ENCODE results near the gene PTMA. TPM values are rescaled to one million over a fixed set of nuclear protein-coding genes. Genes with fewer than 3 reads are reported as not detected.
A peak's percentile ranks its signal among the peaks of the same experiment; 100 is the strongest.

The PTMA gene
- total RNA-seq, 2 donors from 2014 or later: 532 to 757 TPM

DNA sequence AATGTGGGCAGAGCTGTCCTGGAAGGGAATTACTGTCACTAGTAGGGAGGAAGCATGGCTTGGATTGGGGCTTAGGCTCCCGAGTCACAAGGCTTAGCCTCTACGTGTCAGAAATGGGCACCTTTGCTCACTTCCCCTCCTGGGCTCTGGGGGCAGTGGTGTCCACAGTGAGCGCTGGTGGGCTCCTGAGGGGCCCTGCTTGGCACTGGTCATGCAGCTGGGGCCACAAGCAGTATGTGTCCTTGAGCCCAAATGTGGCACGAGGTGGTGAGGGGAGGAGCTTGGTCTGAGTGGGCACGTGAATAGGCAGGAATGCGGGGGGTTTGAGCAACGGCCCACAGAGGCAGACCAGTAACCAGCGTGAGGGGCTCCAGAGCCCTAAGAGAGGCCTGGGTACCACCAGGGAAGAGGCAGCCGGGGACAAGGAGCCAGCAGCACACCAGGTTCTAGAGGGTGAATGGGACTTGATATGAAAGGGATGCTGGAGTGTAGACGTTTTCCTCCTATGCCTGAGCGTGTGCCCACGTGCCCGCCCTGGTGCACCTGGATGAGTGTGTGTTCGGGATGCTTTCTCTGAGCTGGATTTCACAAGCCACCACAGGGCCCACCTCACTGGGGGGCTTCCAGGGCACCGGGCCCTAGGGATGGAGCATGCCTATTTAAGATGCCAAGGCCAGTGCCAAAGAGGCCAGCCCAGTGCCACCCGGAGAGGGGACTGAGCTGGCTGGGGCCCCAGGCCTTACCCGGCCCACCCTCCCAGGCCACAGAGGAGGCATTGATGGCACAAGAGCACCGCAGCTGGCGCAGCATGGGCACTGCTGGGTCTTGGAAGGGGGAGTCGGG lies 22.8 kb upstream of the PTMA start:
- Histone ChIP-seq H3K9me3 (no peaks in the 10 kb centered on the region), H3K4me1 (peaks cover 23% of the 10 kb centered on the region), H3K27ac (no peak overlapping the region), H3K4me3 (no peak overlapping the region), H3K36me3 (replicated peaks in 1 of 2; ENCODE audit: insufficient read depth in 1 of 2, low read depth in 2 of 2) (no peaks in the 10 kb centered on the region), H3K27me3 (no peaks in the 10 kb centered on the region)
- ATAC-seq (no peak), DNase-seq (no peak)
- 78 to 80% methylated on average over 12 to 20 of the region's 20 CpGs for WGBS, 2 donors
- no peak for TF ChIP-seq POLR2A (IDR thresholded peaks at IDR 0.05)
- TF ChIP-seq, protein P1, sequence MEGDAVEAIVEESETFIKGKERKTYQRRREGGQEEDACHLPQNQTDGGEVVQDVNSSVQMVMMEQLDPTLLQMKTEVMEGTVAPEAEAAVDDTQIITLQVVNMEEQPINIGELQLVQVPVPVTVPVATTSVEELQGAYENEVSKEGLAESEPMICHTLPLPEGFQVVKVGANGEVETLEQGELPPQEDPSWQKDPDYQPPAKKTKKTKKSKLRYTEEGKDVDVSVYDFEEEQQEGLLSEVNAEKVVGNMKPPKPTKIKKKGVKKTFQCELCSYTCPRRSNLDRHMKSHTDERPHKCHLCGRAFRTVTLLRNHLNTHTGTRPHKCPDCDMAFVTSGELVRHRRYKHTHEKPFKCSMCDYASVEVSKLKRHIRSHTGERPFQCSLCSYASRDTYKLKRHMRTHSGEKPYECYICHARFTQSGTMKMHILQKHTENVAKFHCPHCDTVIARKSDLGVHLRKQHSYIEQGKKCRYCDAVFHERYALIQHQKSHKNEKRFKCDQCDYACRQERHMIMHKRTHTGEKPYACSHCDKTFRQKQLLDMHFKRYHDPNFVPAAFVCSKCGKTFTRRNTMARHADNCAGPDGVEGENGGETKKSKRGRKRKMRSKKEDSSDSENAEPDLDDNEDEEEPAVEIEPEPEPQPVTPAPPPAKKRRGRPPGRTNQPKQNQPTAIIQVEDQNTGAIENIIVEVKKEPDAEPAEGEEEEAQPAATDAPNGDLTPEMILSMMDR (IDR thresholded peaks at IDR 0.05): no peak
- intact Hi-C loops (cut with DNase I): no loop called here

DNA sequence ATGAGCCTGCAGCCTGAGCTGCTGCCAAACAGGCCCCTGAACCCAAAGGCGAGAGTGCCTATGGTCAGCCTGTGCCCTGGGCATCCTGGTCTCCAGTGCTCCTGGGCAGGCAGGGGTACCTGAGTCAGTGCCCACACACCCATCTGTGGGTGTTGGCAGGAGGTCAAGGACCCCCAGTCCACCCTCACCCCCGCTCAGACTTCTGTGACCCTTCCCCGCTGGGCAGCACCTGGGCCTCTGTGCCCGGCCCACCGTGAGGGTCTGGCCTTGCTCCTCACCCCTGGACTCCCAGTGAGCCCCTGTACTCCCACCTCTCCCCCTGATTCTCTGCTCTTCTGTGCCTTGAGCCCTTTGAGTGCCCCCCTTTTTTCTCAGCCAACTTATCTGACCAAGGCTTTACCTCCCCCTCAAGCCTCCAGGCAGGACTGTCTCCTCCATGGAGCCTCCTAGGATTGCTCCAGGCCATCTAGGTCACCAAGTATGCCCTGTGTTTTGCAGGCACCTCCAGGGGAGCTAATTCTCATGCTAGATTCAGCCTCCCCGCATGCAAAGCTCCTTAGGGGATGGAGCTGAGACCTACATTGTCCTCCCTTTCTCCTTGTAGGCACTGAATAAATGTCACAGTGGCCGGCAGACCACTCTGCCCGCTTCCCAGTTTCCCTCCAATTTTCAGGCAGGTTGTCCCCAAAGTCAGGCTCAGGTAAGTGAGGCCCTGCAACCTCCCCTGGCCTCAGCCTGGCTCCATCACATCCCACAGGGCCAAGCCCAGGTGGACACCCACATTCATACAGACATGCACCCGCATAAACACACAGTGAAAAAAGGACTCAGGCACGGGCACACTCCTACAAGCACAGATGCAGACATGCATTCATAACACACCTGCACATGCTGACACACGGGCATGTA lies 21.9 kb upstream of the PTMA start:
- Histone ChIP-seq H3K27ac (no peak overlapping the region), H3K9me3 (no peaks in the 10 kb centered on the region), H3K36me3 (replicated peaks in 1 of 2; ENCODE audit: insufficient read depth in 1 of 2, low read depth in 2 of 2) (no peaks in the 10 kb centered on the region), H3K4me3 (no peak overlapping the region), H3K4me1 (peaks cover 17% of the 10 kb centered on the region), H3K27me3 (no peaks in the 10 kb centered on the region)
- ATAC-seq: no peak
- no peak for DNase-seq
- intact Hi-C loops (cut with DNase I): no loop called here
- TF ChIP-seq POLR2A (IDR thresholded peaks at IDR 0.05): no peak
- TF ChIP-seq, protein P1 (IDR thresholded peaks at IDR 0.05): no peak
- 68 to 84% methylated on average over 5 to 11 of the region's 11 CpGs for WGBS, 2 donors

DNA sequence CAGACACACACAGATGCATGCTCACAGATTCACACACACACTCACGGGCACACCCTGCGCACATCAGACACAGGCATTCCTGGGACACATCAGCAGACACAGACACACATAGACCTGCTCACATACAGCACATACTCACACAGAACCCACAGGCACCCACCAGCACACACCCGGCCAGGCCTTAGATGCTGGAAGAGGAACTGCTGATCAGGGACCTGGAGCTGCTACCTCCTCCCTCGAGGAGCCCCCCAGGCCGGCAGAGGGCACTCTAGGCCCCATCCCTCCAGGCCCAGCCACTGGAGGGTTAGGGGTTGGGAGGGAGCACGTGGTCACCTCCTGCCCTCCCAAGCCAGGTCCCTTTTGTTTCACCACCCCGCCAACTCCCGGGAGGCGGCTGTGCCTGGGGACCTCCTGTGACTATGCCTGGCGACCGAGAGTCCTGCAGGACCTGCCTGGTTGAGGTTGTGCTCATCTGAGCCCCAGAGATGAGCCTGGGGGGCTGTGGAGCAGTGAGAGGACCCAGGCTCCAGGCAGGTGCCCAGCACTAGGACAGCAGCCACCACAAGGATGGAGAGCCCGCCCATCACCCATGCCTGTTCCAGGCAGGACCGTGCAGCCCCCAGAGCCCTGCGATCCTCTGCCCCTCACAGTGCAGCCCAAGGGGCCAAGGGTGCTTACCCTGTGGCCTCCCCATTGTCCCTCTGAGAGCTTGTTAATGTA lies 21.0 kb upstream of the PTMA start:
- no peak overlapping the region for H3K4me3 ChIP-seq
- no peaks in the 10 kb centered on the region for H3K36me3 ChIP-seq (replicated peaks in 1 of 2; ENCODE audit: insufficient read depth in 1 of 2, low read depth in 2 of 2)
- intact Hi-C loops (cut with DNase I): no loop called here
- no peaks in the 10 kb centered on the region for H3K9me3 ChIP-seq
- ATAC-seq (peak; percentile 75), DNase-seq (peak; percentile 68 to 73 (median 70))
- H3K27me3 ChIP-seq: no peaks in the 10 kb centered on the region
- TF ChIP-seq, protein P1 (IDR thresholded peaks at IDR 0.05): peak; percentile 30 to 54 (median 44)
- TF ChIP-seq POLR2A (IDR thresholded peaks at IDR 0.05): no peak
- WGBS, 2 donors: 43 to 93% methylated on average over 2 to 14 of the region's 14 CpGs
- peaks cover 12% of the 10 kb centered on the region for H3K4me1 ChIP-seq
- H3K27ac ChIP-seq: no peak overlapping the region

DNA sequence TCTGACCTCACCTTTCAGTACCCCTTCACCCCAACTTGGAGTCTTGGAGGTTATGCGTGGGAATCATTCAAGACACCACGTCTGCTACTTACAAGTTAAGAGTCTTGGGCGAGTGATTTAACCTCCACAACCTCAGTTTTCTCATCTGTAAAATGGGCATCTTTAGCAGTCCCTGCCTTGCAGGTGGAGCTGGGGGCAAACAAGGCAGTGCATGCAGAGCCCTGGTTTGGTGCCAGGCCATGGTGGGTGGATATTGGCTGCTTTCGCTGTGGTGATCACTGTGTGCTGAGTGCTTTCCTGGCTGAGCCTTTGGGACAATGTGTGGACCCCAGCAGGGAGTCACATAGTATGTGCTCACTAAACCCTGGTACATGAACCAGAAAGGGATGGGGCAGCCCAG lies 20.4 kb upstream of the PTMA start:
- Histone ChIP-seq H3K4me1 (peaks cover 12% of the 10 kb centered on the region), H3K36me3 (replicated peaks in 1 of 2; ENCODE audit: insufficient read depth in 1 of 2, low read depth in 2 of 2) (no peaks in the 10 kb centered on the region), H3K4me3 (no peak overlapping the region), H3K27me3 (no peaks in the 10 kb centered on the region), H3K9me3 (no peaks in the 10 kb centered on the region), H3K27ac (no peak overlapping the region)
- no peak for DNase-seq
- TF ChIP-seq, protein P1 (IDR thresholded peaks at IDR 0.05): no peak
- TF ChIP-seq POLR2A (IDR thresholded peaks at IDR 0.05): no peak
- 76 to 88% methylated on average over 3 to 4 of the region's 4 CpGs for WGBS, 2 donors
- intact Hi-C loops (cut with DNase I): no loop called here
- ATAC-seq: no peak

Measured in body of pancreas (tissue), 4 donors.